ENCODE results near the gene FOS.
"Not testable (repeated sequence)": the region's sequence is repeated elsewhere in the genome, so short reads cannot be mapped to it uniquely, and the experiment has no call there.

Gene FOS

DNA sequence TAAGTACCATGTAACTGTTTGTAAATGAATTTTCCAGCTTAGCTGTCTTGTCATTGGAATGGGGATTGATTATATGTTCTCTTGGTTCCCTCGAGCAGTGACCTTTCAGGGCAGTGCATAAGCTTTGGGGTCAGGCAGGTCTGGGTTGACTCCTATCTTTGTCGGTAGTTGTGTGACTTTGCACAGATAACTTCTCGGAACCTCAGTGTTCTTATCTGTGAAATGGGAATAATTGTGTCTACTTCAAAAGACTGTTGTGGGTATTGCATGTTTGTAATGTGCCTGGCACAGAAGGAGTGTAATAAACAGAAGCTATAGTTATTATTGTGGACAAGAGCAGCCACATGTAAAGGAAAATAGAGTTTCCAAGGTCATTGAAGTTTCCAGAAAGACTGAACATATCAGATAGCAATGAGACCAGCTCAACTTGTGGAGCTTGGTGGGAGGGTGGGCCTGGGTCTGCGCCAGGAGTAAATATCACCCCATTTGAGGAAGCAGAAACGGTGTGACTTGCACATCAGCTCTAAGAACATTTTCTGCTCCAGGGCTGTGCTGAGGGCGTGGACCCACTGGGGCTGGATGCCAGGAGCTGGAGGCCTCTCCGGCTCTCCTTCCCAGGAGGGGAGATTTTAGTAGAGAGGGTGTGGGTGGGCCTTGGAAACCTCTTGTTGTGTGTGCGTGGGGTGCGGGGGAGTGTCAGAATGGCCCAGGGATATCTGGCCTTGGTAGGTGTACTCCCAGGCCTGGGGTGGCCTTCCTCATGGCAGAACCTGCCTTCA lies 19.7 kb downstream of the FOS start:
- Histone ChIP-seq H3K9ac (ENCODE audit: low read length) (peak overlapping the region; percentile 60), H3K27me3 (replicated peaks; ENCODE audit: control insufficient read depth, insufficient read depth, low read length) (no peaks in the 10 kb centered on the region), H3K4me1 (ENCODE audit: control insufficient read depth, insufficient read depth, low read length) (peaks cover 70% of the 10 kb centered on the region), H3K9me3 (ENCODE audit: control insufficient read depth, low read length) (no peaks in the 10 kb centered on the region), H3K36me3 (ENCODE audit: control insufficient read depth, insufficient read depth, low read length, severe bottlenecking) (no peaks in the 10 kb centered on the region), H3K4me3 (ENCODE audit: low read length) (peak overlapping the region; percentile 53)
- DNase-seq (ENCODE audit: low read depth), result peak; percentile 60

DNA sequence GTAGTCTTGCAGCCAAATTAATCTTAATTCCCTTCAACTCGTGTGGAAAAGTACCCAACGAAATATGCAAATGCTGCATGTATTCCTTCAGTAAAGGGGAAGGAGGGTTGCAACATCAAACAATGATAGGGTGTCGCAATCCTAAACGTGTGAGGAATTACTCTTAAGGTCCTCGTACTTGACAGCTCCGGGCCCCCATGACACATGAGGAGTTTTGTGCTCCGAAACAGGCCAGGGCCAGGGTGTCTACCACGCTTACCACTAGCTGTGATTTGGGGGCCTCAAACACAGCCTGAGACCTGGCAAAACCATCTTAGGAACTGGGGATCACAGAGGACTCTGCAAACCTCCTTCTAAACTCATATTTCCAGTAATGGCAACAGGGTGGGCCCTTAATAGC lies 20.4 kb downstream of the FOS start:
- DNase-seq (ENCODE audit: low read depth), result peak; percentile 81

DNA sequence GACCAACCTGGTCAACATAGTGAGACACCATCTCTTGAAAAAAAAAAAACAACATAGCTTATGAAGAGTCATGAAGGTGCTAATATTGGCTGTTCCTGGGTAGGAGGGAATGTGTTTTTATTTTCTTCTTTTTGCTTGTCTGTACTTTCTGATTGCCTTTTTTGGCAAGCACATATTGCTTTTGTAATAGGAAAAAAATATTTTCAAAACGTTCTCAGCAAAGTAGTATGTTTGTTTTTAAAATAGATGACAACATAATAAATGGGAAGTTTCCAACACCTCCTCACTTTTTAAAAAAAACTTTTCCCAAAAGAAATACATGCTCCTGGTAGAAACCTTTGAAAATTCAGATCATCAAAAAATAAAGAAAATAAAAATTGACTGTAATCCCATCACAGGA lies 20.9 kb downstream of the FOS start:
- H3K27me3 ChIP-seq (replicated peaks; ENCODE audit: control insufficient read depth, insufficient read depth, low read length), result no peaks in the 10 kb centered on the region
- H3K36me3 ChIP-seq (ENCODE audit: control insufficient read depth, insufficient read depth, low read length, severe bottlenecking), result no peaks in the 10 kb centered on the region
- peak overlapping the region; percentile 60 for H3K9ac ChIP-seq (ENCODE audit: low read length)
- no peaks in the 10 kb centered on the region for H3K9me3 ChIP-seq (ENCODE audit: control insufficient read depth, low read length)
- H3K4me1 ChIP-seq (ENCODE audit: control insufficient read depth, insufficient read depth, low read length), result peaks cover 66% of the 10 kb centered on the region
- peak overlapping the region; percentile 53 for H3K4me3 ChIP-seq (ENCODE audit: low read length)
- DNase-seq (ENCODE audit: low read depth), result no peak

More for the DNA sequence above, 20.4 kb downstream of the FOS start:
- no peaks in the 10 kb centered on the region for H3K27me3 ChIP-seq (replicated peaks; ENCODE audit: control insufficient read depth, insufficient read depth, low read length)
- no peaks in the 10 kb centered on the region for H3K36me3 ChIP-seq (ENCODE audit: control insufficient read depth, insufficient read depth, low read length, severe bottlenecking)
- H3K9ac ChIP-seq (ENCODE audit: low read length), result peak overlapping the region; percentile 60
- peak overlapping the region; percentile 53 for H3K4me3 ChIP-seq (ENCODE audit: low read length)
- peaks cover 68% of the 10 kb centered on the region for H3K4me1 ChIP-seq (ENCODE audit: control insufficient read depth, insufficient read depth, low read length)
- H3K9me3 ChIP-seq (ENCODE audit: control insufficient read depth, low read length), result no peaks in the 10 kb centered on the region

DNA sequence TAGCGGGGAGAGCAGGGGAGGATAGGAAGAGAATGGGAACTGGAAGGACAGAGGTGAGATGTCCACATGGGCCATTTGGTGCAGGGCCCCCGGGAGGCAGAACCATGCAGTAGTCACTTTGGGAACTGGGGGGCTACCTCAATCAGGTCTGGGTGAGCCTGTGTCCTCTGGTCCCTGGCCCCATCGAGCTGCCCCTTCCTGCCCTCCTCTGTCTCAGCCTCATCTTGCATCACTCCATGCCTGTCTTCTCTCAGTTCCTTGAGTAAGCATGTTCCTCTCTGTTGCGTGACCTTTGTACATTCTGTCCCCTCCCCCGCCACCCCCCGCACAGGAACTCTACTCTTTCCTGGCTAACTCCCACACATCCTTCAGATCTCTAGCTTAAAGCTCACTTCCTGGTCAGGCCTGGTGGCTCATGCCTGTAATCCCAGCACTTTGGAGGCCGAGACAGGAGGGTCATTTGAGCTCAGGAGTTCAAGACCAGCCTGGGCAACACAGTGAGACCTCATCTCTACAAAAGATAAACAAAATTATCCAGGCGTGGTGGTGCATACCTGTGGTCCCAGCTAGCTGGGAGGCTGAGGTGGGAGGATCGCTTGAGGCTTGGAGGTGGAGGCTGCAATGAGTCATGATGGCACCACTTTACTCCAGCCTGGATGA lies 23.2 kb downstream of the FOS start:
- H3K36me3 ChIP-seq (ENCODE audit: control insufficient read depth, insufficient read depth, low read length, severe bottlenecking), result no peaks in the 10 kb centered on the region
- peak overlapping the region; percentile 49 for H3K9ac ChIP-seq (ENCODE audit: low read length)
- no peak overlapping the region for H3K4me3 ChIP-seq (ENCODE audit: low read length)
- H3K9me3 ChIP-seq (ENCODE audit: control insufficient read depth, low read length), result no peaks in the 10 kb centered on the region
- H3K4me1 ChIP-seq (ENCODE audit: control insufficient read depth, insufficient read depth, low read length), result peaks cover 48% of the 10 kb centered on the region
- H3K27me3 ChIP-seq (replicated peaks; ENCODE audit: control insufficient read depth, insufficient read depth, low read length), result no peaks in the 10 kb centered on the region
- no peak for DNase-seq (ENCODE audit: low read depth)

DNA sequence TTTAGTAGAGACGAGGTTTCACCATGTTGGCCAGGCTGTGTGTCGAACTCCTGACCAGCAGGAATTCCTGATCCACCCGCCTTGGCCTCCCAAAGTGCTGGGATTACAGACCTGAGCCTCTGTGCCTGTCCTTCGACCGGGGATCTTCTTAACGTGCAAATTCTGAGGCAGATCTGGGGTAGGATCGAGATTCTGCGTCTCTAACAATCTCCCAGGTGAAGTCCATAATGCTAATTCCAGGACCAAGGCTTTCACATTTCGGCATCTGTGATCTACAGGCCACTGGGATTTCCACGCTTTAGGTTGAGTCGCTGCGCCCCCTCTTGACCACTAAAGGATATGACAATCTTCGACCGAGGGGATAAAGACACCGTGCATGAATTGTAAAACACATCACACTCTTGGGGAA lies 24.8 kb downstream of the FOS start:
- peak; percentile 90 for DNase-seq (ENCODE audit: low read depth)
- Histone ChIP-seq H3K4me1 (ENCODE audit: control insufficient read depth, insufficient read depth, low read length) (peaks cover 35% of the 10 kb centered on the region), H3K9ac (ENCODE audit: low read length) (no peak overlapping the region)

DNA sequence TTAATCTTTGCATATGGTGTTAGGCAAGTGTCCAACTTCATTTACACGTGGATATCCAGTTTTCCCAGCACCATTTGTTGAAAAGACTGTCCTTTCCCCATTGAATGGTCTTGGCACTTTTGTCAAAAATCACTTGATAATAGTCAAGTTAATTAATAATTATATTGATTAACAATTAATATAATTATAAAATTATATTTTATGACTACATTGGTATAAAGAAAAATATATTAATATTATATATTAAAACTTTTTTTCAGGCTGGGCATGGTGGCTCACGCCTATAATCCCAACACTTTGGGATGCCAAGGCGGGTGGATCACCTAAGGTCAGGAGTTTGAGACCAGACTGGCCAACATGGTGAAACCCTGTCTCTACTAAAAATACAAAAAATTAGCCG lies 27.8 kb downstream of the FOS start:
- H3K9ac ChIP-seq (ENCODE audit: low read length); H3K4me3 ChIP-seq (ENCODE audit: low read length); H3K9me3 ChIP-seq (ENCODE audit: control insufficient read depth, low read length); H3K27me3 ChIP-seq (replicated peaks; ENCODE audit: control insufficient read depth, insufficient read depth, low read length); DNase-seq (ENCODE audit: low read depth); H3K36me3 ChIP-seq (ENCODE audit: control insufficient read depth, insufficient read depth, low read length, severe bottlenecking): not testable (repeated sequence)
- peaks cover 21% of the 10 kb centered on the region for H3K4me1 ChIP-seq (ENCODE audit: control insufficient read depth, insufficient read depth, low read length)

More for the DNA sequence above, 24.8 kb downstream of the FOS start:
- Histone ChIP-seq H3K9me3 (ENCODE audit: control insufficient read depth, low read length) (no peaks in the 10 kb centered on the region), H3K36me3 (ENCODE audit: control insufficient read depth, insufficient read depth, low read length, severe bottlenecking) (no peaks in the 10 kb centered on the region), H3K27me3 (replicated peaks; ENCODE audit: control insufficient read depth, insufficient read depth, low read length) (no peaks in the 10 kb centered on the region), H3K4me3 (ENCODE audit: low read length) (no peak overlapping the region)

DNA sequence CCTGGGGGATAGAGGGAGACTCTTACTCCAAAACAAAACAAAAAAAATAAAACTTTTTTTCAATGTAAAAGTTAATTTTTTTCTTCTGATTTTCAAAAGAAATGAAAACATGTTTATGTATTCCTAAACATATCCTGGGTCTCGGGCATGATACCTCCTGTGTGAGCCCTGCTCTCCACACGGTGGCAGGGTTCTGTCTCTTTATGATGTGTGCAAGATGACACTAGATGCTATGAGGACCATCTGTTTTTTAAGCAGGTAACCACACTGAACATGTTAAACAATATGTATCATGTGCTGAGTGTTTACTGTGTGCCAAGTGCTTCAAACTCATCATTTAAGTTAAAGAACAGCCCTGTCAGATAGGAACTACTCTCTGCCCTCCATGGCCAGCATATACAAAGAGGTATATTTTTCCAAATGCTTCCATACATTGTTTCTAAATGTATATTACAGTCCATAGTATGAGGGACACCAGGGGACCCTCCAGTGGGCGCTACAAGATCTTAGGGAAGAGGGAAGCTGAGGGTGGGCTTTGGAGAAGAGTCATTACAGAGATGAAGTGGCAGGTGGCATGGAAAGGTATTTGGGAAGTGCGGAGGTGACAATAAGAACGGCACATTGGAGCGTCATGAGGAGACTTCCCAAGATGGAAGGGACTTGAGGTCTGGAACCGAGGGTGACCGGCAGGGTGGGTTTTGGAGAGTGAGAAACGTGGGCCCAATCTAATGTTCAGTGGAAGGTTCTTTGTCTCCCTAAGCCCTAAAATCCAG lies 28.5 kb downstream of the FOS start:
- Histone ChIP-seq H3K4me3 (ENCODE audit: low read length) (no peak overlapping the region), H3K9ac (ENCODE audit: low read length) (peak overlapping the region; percentile 16), H3K27me3 (replicated peaks; ENCODE audit: control insufficient read depth, insufficient read depth, low read length) (no peaks in the 10 kb centered on the region), H3K4me1 (ENCODE audit: control insufficient read depth, insufficient read depth, low read length) (peaks cover 19% of the 10 kb centered on the region), H3K36me3 (ENCODE audit: control insufficient read depth, insufficient read depth, low read length, severe bottlenecking) (no peaks in the 10 kb centered on the region), H3K9me3 (ENCODE audit: control insufficient read depth, low read length) (no peaks in the 10 kb centered on the region)
- DNase-seq (ENCODE audit: low read depth), result no peak

DNA sequence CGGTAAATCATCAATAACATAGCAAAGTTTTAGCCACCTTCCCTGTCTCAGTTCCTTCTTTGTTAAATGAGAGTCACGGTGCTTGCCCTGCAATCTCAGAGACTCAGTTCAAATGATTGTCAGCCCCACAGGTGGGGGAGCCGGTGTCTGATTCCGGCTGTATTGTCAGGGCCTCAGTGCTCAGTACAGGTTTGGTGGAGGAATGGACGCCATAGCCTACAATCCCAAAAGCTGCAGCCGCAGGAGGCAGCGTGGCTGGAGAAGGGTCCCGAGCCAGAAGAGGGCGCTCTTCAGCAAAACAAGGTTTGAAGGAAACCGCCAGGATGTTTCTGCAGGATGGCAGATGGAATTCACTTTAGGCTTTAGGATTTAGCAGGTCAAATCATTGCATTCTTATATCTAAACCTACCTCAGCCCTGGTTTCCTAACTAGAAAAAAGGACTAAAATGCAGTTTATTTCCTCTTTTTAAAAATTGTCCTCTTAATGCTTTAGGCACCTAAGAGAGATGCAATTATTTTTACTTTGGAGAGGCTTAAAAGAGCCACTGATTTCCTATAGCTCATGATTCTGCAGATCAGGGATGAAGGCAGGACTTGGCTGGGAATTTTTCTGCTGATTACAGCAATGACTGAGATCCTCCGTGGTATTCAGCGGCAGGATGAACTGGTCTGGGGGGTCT lies 29.2 kb downstream of the FOS start:
- H3K4me3 ChIP-seq (ENCODE audit: low read length), result no peak overlapping the region
- no peaks in the 10 kb centered on the region for H3K27me3 ChIP-seq (replicated peaks; ENCODE audit: control insufficient read depth, insufficient read depth, low read length)
- H3K4me1 ChIP-seq (ENCODE audit: control insufficient read depth, insufficient read depth, low read length), result peaks cover 17% of the 10 kb centered on the region
- H3K9ac ChIP-seq (ENCODE audit: low read length), result peak overlapping the region; percentile 16
- H3K9me3 ChIP-seq (ENCODE audit: control insufficient read depth, low read length), result no peaks in the 10 kb centered on the region
- H3K36me3 ChIP-seq (ENCODE audit: control insufficient read depth, insufficient read depth, low read length, severe bottlenecking), result no peaks in the 10 kb centered on the region
- DNase-seq (ENCODE audit: low read depth), result peak; percentile 96

DNA sequence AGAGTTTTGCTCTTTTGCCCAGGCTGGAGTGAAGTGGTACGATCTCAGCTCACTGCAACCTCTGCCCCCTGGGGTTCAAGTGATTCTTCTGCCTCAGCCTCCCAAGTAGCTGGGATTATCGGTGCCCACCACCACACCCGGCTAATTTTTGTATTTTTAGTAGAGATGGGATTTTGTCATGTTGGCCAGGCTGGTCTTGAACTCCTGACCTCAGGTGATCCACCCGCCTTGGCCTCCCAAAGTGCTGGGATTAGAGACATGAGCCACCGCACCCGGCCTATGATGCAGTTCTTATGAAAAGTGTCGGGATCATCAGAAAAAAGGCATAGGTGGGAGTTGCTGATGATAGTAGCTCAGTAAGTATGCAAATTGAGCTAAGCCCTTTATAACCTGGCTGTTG lies 30.4 kb downstream of the FOS start:
- peaks cover 17% of the 10 kb centered on the region for H3K4me1 ChIP-seq (ENCODE audit: control insufficient read depth, insufficient read depth, low read length)
- DNase-seq (ENCODE audit: low read depth); H3K9ac ChIP-seq (ENCODE audit: low read length); H3K27me3 ChIP-seq (replicated peaks; ENCODE audit: control insufficient read depth, insufficient read depth, low read length); H3K36me3 ChIP-seq (ENCODE audit: control insufficient read depth, insufficient read depth, low read length, severe bottlenecking); H3K9me3 ChIP-seq (ENCODE audit: control insufficient read depth, low read length); H3K4me3 ChIP-seq (ENCODE audit: low read length): not testable (repeated sequence)

DNA sequence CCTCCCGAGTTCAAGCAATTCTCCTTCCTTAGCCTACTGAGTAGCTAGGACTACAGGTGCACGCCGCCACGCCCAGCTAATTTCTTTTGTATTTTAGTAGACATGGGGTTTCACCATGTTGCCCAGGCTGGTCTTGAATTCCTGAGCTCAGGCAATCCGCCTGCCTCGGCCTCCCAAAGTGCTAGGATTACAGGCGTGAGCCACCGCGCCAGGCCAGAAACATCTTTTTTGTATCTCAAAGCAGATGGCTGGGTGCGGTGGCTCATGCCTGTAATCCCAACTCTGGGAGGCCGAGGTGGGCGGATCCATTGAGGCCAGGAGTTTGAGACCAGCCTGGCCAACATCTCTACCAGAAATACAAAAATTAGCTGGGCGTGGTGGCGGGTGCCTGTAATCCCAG lies 30.9 kb downstream of the FOS start:
- H3K4me3 ChIP-seq (ENCODE audit: low read length); DNase-seq (ENCODE audit: low read depth); H3K36me3 ChIP-seq (ENCODE audit: control insufficient read depth, insufficient read depth, low read length, severe bottlenecking); H3K9me3 ChIP-seq (ENCODE audit: control insufficient read depth, low read length); H3K27me3 ChIP-seq (replicated peaks; ENCODE audit: control insufficient read depth, insufficient read depth, low read length); H3K9ac ChIP-seq (ENCODE audit: low read length): not testable (repeated sequence)
- H3K4me1 ChIP-seq (ENCODE audit: control insufficient read depth, insufficient read depth, low read length), result peaks cover 20% of the 10 kb centered on the region

Measured in adipocyte (in vitro differentiated cells).